CD4-positive, alpha-beta T cell (primary cell): ENCODE results near the gene AHDC1. TPM values are rescaled to one million over a fixed set of nuclear protein-coding genes. Genes with fewer than 3 reads are reported as not detected.

Experiments
- ATAC-seq: fragments of 200-7000 bp; cut with Tn5 transposase; one replicate; pipeline ENCODE4 v1.10.0; 2022; ENCODE audit warnings: mild to moderate bottlenecking; ENCODE audit not compliant: poor library complexity
- CTCF ChIA-PET: fragments of 350-600 bp; sonication (Branson Sonifier 250); formaldehyde crosslinking; loops from one replicate; lab custom pipeline; 2021; ENCODE audit warnings: antibody characterized with exemption, inconsistent platforms; lab: Charles Lee
- POLR2A ChIA-PET: fragments of 350-600 bp; sonication (Branson Sonifier 250); formaldehyde crosslinking; loops from one replicate; lab custom pipeline; 2021; ENCODE audit warnings: antibody characterized with exemption, inconsistent platforms; lab: Charles Lee
- DNase-seq, 14 experiments: peaks; one replicate each; pipeline ENCODE4 v3.0.0-alpha.2; 2013 to 2020; ENCODE audit warnings: mixed read lengths in 2 of 14
- H3K27ac ChIP-seq, 2 donors: one replicate each; pipeline versions ENCODE4 v1.5.1 to v1.7.0; 2013; ENCODE audit warnings: low read length in 2 of 2, low read depth in 1 of 2, mild to moderate bottlenecking in 1 of 2
- H3K27me3 ChIP-seq, 2 experiments: 1 replicate in 1 of 2; 2 replicates in 1 of 2; pipeline versions ENCODE4 v1.6.1 to v1.7.0; 2013; ENCODE audit warnings: low read length in 2 of 2, control low read depth in 1 of 2, mild to moderate bottlenecking in 1 of 2, moderate library complexity in 1 of 2; ENCODE audit not compliant: insufficient read depth in 2 of 2, control insufficient read depth in 1 of 2
- H3K36me3 ChIP-seq: one replicate; pipeline ENCODE4 v1.6.1; 2013; ENCODE audit warnings: low read length, control low read depth; ENCODE audit not compliant: insufficient read depth
- H3K4me1 ChIP-seq: one replicate; pipeline ENCODE4 v1.6.1; 2013; ENCODE audit warnings: low read length, control low read depth; ENCODE audit not compliant: insufficient read depth
- H3K4me3 ChIP-seq: one replicate; pipeline ENCODE4 v1.5.1; 2013; ENCODE audit warnings: mild to moderate bottlenecking, low read length, moderate library complexity
- H3K9me3 ChIP-seq, 2 experiments: 1 replicate in 1 of 2; 2 replicates in 1 of 2; pipeline versions ENCODE4 v1.6.1 to v1.7.0; 2013; ENCODE audit warnings: low read length in 2 of 2, mild to moderate bottlenecking in 2 of 2, control low read depth in 1 of 2, moderate library complexity in 1 of 2; ENCODE audit not compliant: control insufficient read depth in 1 of 2, insufficient read depth in 1 of 2
- H3K27ac Mint-ChIP-seq: one replicate; pipeline ENCODE4 v1.8.0; 2020; ENCODE audit warnings: mixed read lengths
- H3K27me3 Mint-ChIP-seq: one replicate; pipeline ENCODE4 v1.8.0; 2021; ENCODE audit warnings: mixed read lengths
- H3K36me3 Mint-ChIP-seq: one replicate; pipeline ENCODE4 v1.8.0; 2021; ENCODE audit warnings: low read depth, mixed read lengths
- H3K4me1 Mint-ChIP-seq: one replicate; pipeline ENCODE4 v1.8.0; 2021; ENCODE audit warnings: low read depth, mixed read lengths
- H3K4me3 Mint-ChIP-seq: one replicate; pipeline ENCODE4 v1.8.0; 2020; ENCODE audit warnings: mild to moderate bottlenecking, mixed read lengths
- H3K9me3 Mint-ChIP-seq: one replicate; pipeline ENCODE4 v1.8.0; 2020; ENCODE audit warnings: mixed read lengths
- CTCF ChIP-seq: fragments of 200-600 bp; IDR thresholded peaks from one replicate; pipeline ENCODE4 v1.8.0; 2022; ENCODE audit warnings: antibody characterized with exemption, mild to moderate bottlenecking
- intact Hi-C, 2 experiments: fragments of 100-400 bp; cut with DNase I in 1 of 2; cut with micrococcal nuclease in 1 of 2; formaldehyde crosslinking; loops; one replicate each; pipeline versions ENCODE4 v1.15.1 to v1.9.0; 2023 to 2025; cut with DNase I, micrococcal nuclease
- total RNA-seq, 174 experiments: library from RNA in 2 of 174; stranded (reverse) in 2 of 174; gene quantifications; one replicate each; pipeline ENCODE4 v1.2.3 and lab custom pipeline; 2021 to 2026

AHDC1 gene
- total RNA-seq, 2 experiments from 2014 or later: 20.8 to 22.9 TPM

GRCh38 chr1:27551170-27551952, 52.6 kb downstream of the AHDC1 start:
- ATAC-seq (no peak), DNase-seq (peak in 1 of 14 experiments; percentile 16)
- H3K36me3 Mint-ChIP-seq: peaks cover 24% of the 10 kb centered on the region
- H3K27ac ChIP-seq: no peak overlapping the region
- intact Hi-C loops: no loop called here
- TF ChIP-seq CTCF: no peak
- H3K4me1 ChIP-seq: peaks cover 16% of the 10 kb centered on the region
- H3K9me3 Mint-ChIP-seq: no peaks in the 10 kb centered on the region
- POLR2A ChIA-PET: no interaction called here
- CTCF ChIA-PET: no interaction called here
- H3K4me3 ChIP-seq: no peak overlapping the region
- no peak overlapping the region for H3K27ac Mint-ChIP-seq
- peaks cover 17% of the 10 kb centered on the region for H3K4me1 Mint-ChIP-seq
- H3K4me3 Mint-ChIP-seq: no peak overlapping the region
- no peaks in the 10 kb centered on the region for H3K9me3 ChIP-seq
- peaks cover 36% of the 10 kb centered on the region for H3K36me3 ChIP-seq
- H3K27me3 ChIP-seq: no peaks in the 10 kb centered on the region
- H3K27me3 Mint-ChIP-seq: no peaks in the 10 kb centered on the region

GRCh38 chr1:27550510-27551169, 53.3 kb downstream of the AHDC1 start:
- no peak for TF ChIP-seq CTCF
- H3K9me3 Mint-ChIP-seq: no peaks in the 10 kb centered on the region
- H3K27ac ChIP-seq: no peak overlapping the region
- peaks cover 36% of the 10 kb centered on the region for H3K36me3 ChIP-seq
- ATAC-seq (no peak), DNase-seq (peak in 1 of 14 experiments; percentile 29)
- no peaks in the 10 kb centered on the region for H3K27me3 ChIP-seq
- no peak overlapping the region for H3K4me3 ChIP-seq
- no peak overlapping the region for H3K27ac Mint-ChIP-seq
- ChIA-PET CTCF (no interaction called here), POLR2A (no interaction called here)
- peaks cover 24% of the 10 kb centered on the region for H3K36me3 Mint-ChIP-seq
- H3K4me1 ChIP-seq: peaks cover 9% of the 10 kb centered on the region
- H3K27me3 Mint-ChIP-seq: no peaks in the 10 kb centered on the region
- H3K4me3 Mint-ChIP-seq: no peak overlapping the region
- intact Hi-C loops: no loop called here
- no peaks in the 10 kb centered on the region for H3K9me3 ChIP-seq
- H3K4me1 Mint-ChIP-seq: peaks cover 10% of the 10 kb centered on the region

- intact Hi-C loops: no loop called here
Observed at GRCh38 chr1:27549807-27550408, 54.0 kb downstream of the AHDC1 start.

More at GRCh38 chr1:27549807-27550408, 54.0 kb downstream of the AHDC1 start:
- H3K36me3 ChIP-seq: peaks cover 36% of the 10 kb centered on the region
- no peaks in the 10 kb centered on the region for H3K9me3 Mint-ChIP-seq
- ATAC-seq: no peak
- no peak overlapping the region for H3K4me3 Mint-ChIP-seq
- TF ChIP-seq CTCF: no peak
- H3K4me1 ChIP-seq: peaks cover 2% of the 10 kb centered on the region
- no peak overlapping the region for H3K27ac Mint-ChIP-seq
- no peaks in the 10 kb centered on the region for H3K27me3 ChIP-seq
- no peaks in the 10 kb centered on the region for H3K27me3 Mint-ChIP-seq
- H3K36me3 Mint-ChIP-seq: peaks cover 24% of the 10 kb centered on the region
- no peak overlapping the region for H3K4me3 ChIP-seq
- ChIA-PET POLR2A (no interaction called here), CTCF (no interaction called here)
- H3K9me3 ChIP-seq: no peaks in the 10 kb centered on the region
- DNase-seq: no peak
- peaks cover 4% of the 10 kb centered on the region for H3K4me1 Mint-ChIP-seq
- H3K27ac ChIP-seq: no peak overlapping the region
